IMR-90 (cell line): ENCODE measurements around the gene GPR3. TPM values are rescaled to one million over a fixed set of nuclear protein-coding genes. Genes with fewer than 3 reads are reported as not detected.
A peak's percentile ranks its signal among the peaks of the same experiment; 100 is the strongest.

Experiments
- ATAC-seq: fragments of 200-7000 bp; cut with Tn5 transposase; 2 replicates; pipeline ENCODE4 v1.9.1; 2020; ENCODE audit warnings: low read depth, mild to moderate bottlenecking, moderate library complexity
- BruUV-seq: library from RNA; stranded (reverse); fragments of 400-500 nt; replicated peaks from 2 replicates; lab custom pipeline; 2021; lab: Mats Ljungman, UMichigan
- CTCF ChIA-PET: fragments of 300-600 bp; formaldehyde crosslinking; extraction: SDS; loops from one replicate; lab custom pipeline; 2021; ENCODE audit warnings: antibody characterized with exemption; lab: Yijun Ruan, JAX
- POLR2A ChIA-PET: fragments of 300-600 bp; sonication (Branson Sonifier 250); formaldehyde crosslinking; loops from one replicate; lab custom pipeline; 2022; ENCODE audit warnings: antibody characterized with exemption; ENCODE audit not compliant: unreplicated experiment; lab: Charles Lee
- DNase-seq: peaks from one replicate; pipeline ENCODE4 v3.0.0; 2013
- H2AFZ ChIP-seq: replicated peaks from 2 replicates; pipeline ENCODE3; 2013; ENCODE audit warnings: low read length, mild to moderate bottlenecking; ENCODE audit not compliant: poor library complexity
- H2AK5ac ChIP-seq: 2 replicates; pipeline ENCODE4 v1.6.1; 2013; ENCODE audit warnings: low read depth, low read length, inconsistent platforms
- H2AK9ac ChIP-seq: replicated peaks from 2 replicates; pipeline ENCODE3; 2013; ENCODE audit warnings: mild to moderate bottlenecking, low read depth, low read length, moderate library complexity; ENCODE audit not compliant: poor library complexity
- H2BK120ac ChIP-seq: 2 replicates; pipeline ENCODE4 v1.6.1; 2013; ENCODE audit warnings: low read depth, low read length, inconsistent platforms
- H2BK15ac ChIP-seq: 3 replicates; pipeline ENCODE4 v1.6.1; 2013; ENCODE audit warnings: low read depth, low read length, inconsistent platforms
- H2BK20ac ChIP-seq: 2 replicates; pipeline ENCODE4 v1.6.1; 2013; ENCODE audit warnings: low read depth, mild to moderate bottlenecking, inconsistent platforms, low read length, moderate library complexity
- H2BK5ac ChIP-seq: 2 replicates; pipeline ENCODE4 v1.6.1; 2013; ENCODE audit warnings: mild to moderate bottlenecking, low read depth, low read length, inconsistent platforms; ENCODE audit not compliant: poor library complexity, severe bottlenecking
- H3K14ac ChIP-seq: replicated peaks from 2 replicates; pipeline ENCODE4 v1.6.1; 2013; ENCODE audit warnings: low read depth, low read length, inconsistent platforms
- H3K18ac ChIP-seq: 2 replicates; pipeline ENCODE4 v1.6.1; 2013; ENCODE audit warnings: low read depth, low read length, control low read depth
- H3K23ac ChIP-seq: 2 replicates; pipeline ENCODE4 v1.6.1; 2013; ENCODE audit warnings: low read depth, low read length, inconsistent platforms
- H3K27ac ChIP-seq: 2 replicates; pipeline ENCODE4 v1.5.1; 2013; ENCODE audit warnings: mild to moderate bottlenecking, control low read depth, low read length; ENCODE audit not compliant: insufficient read depth
- H3K27me3 ChIP-seq: 2 replicates; pipeline ENCODE4 v1.6.1; 2013; ENCODE audit warnings: low read length; ENCODE audit not compliant: control insufficient read depth, insufficient read depth
- H3K36me3 ChIP-seq: 2 replicates; pipeline ENCODE4 v1.6.1; 2013; ENCODE audit warnings: low read length, mixed read lengths; ENCODE audit not compliant: control insufficient read depth, insufficient read depth
- H3K4ac ChIP-seq: 2 replicates; pipeline ENCODE4 v1.6.1; 2013; ENCODE audit warnings: low read depth, low read length, inconsistent platforms
- H3K4me1 ChIP-seq: 2 replicates; pipeline ENCODE4 v1.6.1; 2013; ENCODE audit warnings: low read length, mixed read lengths; ENCODE audit not compliant: control insufficient read depth, insufficient read depth
- H3K4me2 ChIP-seq: 2 replicates; pipeline ENCODE4 v1.6.1; 2013; ENCODE audit warnings: low read depth, mild to moderate bottlenecking, control low read depth, low read length, moderate library complexity
- H3K4me3 ChIP-seq: 2 replicates; pipeline ENCODE4 v1.5.1; 2013; ENCODE audit warnings: low read depth, mild to moderate bottlenecking, control low read depth, low read length, moderate library complexity; ENCODE audit not compliant: insufficient read depth
- H3K56ac ChIP-seq: 2 replicates; pipeline ENCODE4 v1.6.1; 2013; ENCODE audit warnings: low read length, inconsistent platforms; ENCODE audit not compliant: insufficient read depth; ENCODE audit errors: extremely low read depth
- H3K79me1 ChIP-seq, 2 experiments: 2 replicates each; pipeline ENCODE4 v1.6.1; 2013; ENCODE audit warnings: low read length in 2 of 2, inconsistent platforms in 1 of 2, low read depth in 1 of 2
- H3K9ac ChIP-seq: 2 replicates; pipeline ENCODE4 v1.6.1; 2013; ENCODE audit warnings: low read depth, low read length, control low read depth
- H3K9me1 ChIP-seq: 2 replicates; pipeline ENCODE4 v1.6.1; 2013; ENCODE audit warnings: low read length, inconsistent platforms; ENCODE audit not compliant: insufficient read depth
- H3K9me3 ChIP-seq: 2 replicates; pipeline ENCODE4 v1.6.1; 2013; ENCODE audit warnings: low read length; ENCODE audit not compliant: control insufficient read depth, insufficient read depth
- H4K20me1 ChIP-seq: 2 replicates; pipeline ENCODE4 v1.6.1; 2013; ENCODE audit warnings: low read length, inconsistent platforms; ENCODE audit not compliant: insufficient read depth
- H4K5ac ChIP-seq: 2 replicates; pipeline ENCODE4 v1.6.1; 2013; ENCODE audit warnings: mild to moderate bottlenecking, low read depth, low read length, control low read depth
- H4K8ac ChIP-seq, 2 experiments: 2 replicates each; pipeline ENCODE4 v1.6.1; 2013; ENCODE audit warnings: low read depth in 2 of 2, low read length in 2 of 2, control low read depth in 1 of 2, inconsistent platforms in 1 of 2
- H4K91ac ChIP-seq: 2 replicates; pipeline ENCODE4 v1.6.1; 2013; ENCODE audit warnings: low read depth, low read length, inconsistent platforms; ENCODE audit not compliant: insufficient read depth
- CEBPB ChIP-seq: IDR thresholded peaks from 2 replicates; pipeline ENCODE4 v1.6.1; 2012; ENCODE audit warnings: low read depth, low read length, improper control_type of control experiment
- CTCF ChIP-seq: conservative IDR thresholded peaks from 2 replicates; pipeline ENCODE4 v1.5.1; 2012; ENCODE audit warnings: mild to moderate bottlenecking, low read depth, low read length, improper control_type of control experiment
- FOS ChIP-seq: fragments of 150-350 bp; IDR thresholded peaks from 2 replicates; pipeline ENCODE4 v1.6.1; 2016; ENCODE audit warnings: low read depth, low read length
- RAD21 ChIP-seq: IDR thresholded peaks from 2 replicates; pipeline ENCODE4 v1.6.1; 2012; ENCODE audit warnings: low read length, improper control_type of control experiment
- SMC3 ChIP-seq: fragments of 150-350 bp; IDR thresholded peaks from 2 replicates; pipeline ENCODE4 v1.6.1; 2016; ENCODE audit warnings: low read depth, mild to moderate bottlenecking, antibody characterized with exemption, low read length, moderate library complexity
- WGBS, 2 experiments: methylation state at CpG; one replicate each; pipeline versions ENCODE4 v1.1.5 to v1.1.7; 2013; ENCODE audit warnings: missing lambda C conversion rate in 2 of 2; ENCODE audit not compliant: insufficient read length in 1 of 2; ENCODE audit errors: extremely low coverage in 2 of 2; 5-methylcytosine and 5-hydroxymethylcytosine counted together
- dilution Hi-C: fragments of 300-500 bp; cut with HindIII; formaldehyde crosslinking; loops from one replicate; pipeline ENCODE4 v1.14.3; 2018; ENCODE audit warnings: low sequenced_read_pairs; ENCODE audit not compliant: unreplicated experiment
- in situ Hi-C: fragments of 300-500 bp; cut with MboI; formaldehyde crosslinking; loops from 3 replicates; pipeline ENCODE4 v1.14.3; 2019; ENCODE audit warnings: low sequenced_read_pairs, inconsistent platforms, mixed read lengths
- intact Hi-C: fragments of 100-400 bp; cut with micrococcal nuclease; formaldehyde crosslinking; loops from 2 replicates; pipeline ENCODE4 v1.10.0; 2022
- polyA plus RNA-seq, 3 experiments: library from polyadenylated mRNA; depleted of rRNA; stranded (reverse); fragments of >200 nt; gene quantifications; 2 replicates each; pipeline ENCODE4 v1.2.3, GENCODE V29; 2012; ENCODE audit warnings: low replicate concordance in 1 of 3
- total RNA-seq: library from RNA; depleted of rRNA; stranded (reverse); fragments of >200 nt; gene quantifications from 2 replicates; pipeline ENCODE4 v1.2.3, GENCODE V29; 2012

Gene GPR3
- total and polyA plus RNA-seq, 2 of the 4 experiments (the other 2 are of a cell fraction) = 0.72 to 4.8 TPM

GRCh38 chr1:27368869-27369582 lies 23.4 kb upstream of the GPR3 start:
- Histone ChIP-seq H3K4me2 (no peak overlapping the region), H3K18ac (no peak overlapping the region), H3K14ac (no peak overlapping the region), H2BK120ac (no peak overlapping the region), H2AK5ac (no peak overlapping the region), H3K27me3 (peaks cover 3% of the 10 kb centered on the region), H3K9me1 (peaks cover 18% of the 10 kb centered on the region), H2BK5ac (no peak overlapping the region), H3K9me3 (no peaks in the 10 kb centered on the region), H3K79me1 (peaks cover 6 to 24% of the 10 kb centered on the region in 2 experiments; a peak in 3 of 4 replicates), H4K5ac (no peak overlapping the region), H2AK9ac (no peak overlapping the region), H2BK15ac (no peak overlapping the region), H3K4me3 (no peak overlapping the region), H3K36me3 (0 out of 2 replicates have a peak, but pooled peaks cover 2% of the 10 kb centered on the region), H3K9ac (no peak overlapping the region), H4K91ac (no peak overlapping the region), H3K4ac (no peak overlapping the region), H3K4me1 (peaks cover 11% of the 10 kb centered on the region), H4K20me1 (peaks cover 2% of the 10 kb centered on the region; the same call in 1 of the 2 replicates), H2AFZ (no peak overlapping the region), H4K8ac (no peak overlapping the region), H3K27ac (no peak overlapping the region), H3K23ac (no peak overlapping the region), H3K56ac (no peak overlapping the region), H2BK20ac (no peak overlapping the region)
- TF ChIP-seq SMC3 (peak; percentile 35; the same call in 1 of the 2 replicates), FOS (no peak), RAD21 (peak; percentile 39; the same call in 1 of the 2 replicates), CTCF (peak; percentile 45), CEBPB (no peak)
- in situ Hi-C loops (no loop called here), intact Hi-C loops (no loop called here), dilution Hi-C loops (no loop called here)
- ChIA-PET CTCF (interaction anchor here (1.1 kb wide), 1 partner anchor 19 kb away, joined by 3 read pairs; no protein-coding TSS in a partner anchor), POLR2A (no interaction called here)
- BruUV-seq = no TSS peak
- ATAC-seq (no peak), DNase-seq (peak; percentile 40)
- 88% methylated on average over 13 of the region's 13 CpGs; no CpG with 5 or more reads in 1 of the 2 experiments for WGBS, 2 experiments
